ENCODE measurements around the gene PNPLA5. TPM values are rescaled to one million over a fixed set of nuclear protein-coding genes. Genes with fewer than 3 reads are reported as not detected.

The PNPLA5 gene
- total RNA-seq, 4 donors from 2014 or later = not detected

DNA sequence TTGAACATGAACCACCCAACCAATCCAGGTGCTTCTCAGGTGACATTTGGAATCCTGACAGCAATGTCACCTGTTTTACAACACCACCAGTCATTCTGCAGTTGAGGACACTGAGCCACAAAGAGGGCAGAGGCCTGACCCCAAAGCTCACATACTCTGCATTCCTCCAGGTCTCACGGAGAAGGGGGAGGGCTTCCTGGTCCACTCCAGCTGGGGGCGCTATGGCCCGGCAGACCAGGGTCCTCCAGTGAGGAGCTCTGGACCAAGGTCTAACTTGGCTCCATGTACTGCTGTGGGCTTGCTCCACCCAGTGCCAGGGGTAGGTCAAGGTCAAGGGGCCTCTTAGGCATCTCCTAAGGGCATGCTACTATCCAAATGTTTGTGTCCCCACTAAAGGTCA, 30.3 kb upstream of the PNPLA5 start:
- Histone ChIP-seq H3K36me3 (no peaks in the 10 kb centered on the region), H3K27me3 (no peaks in the 10 kb centered on the region), H3K9me3 (no peaks in the 10 kb centered on the region), H3K4me1 (no peaks in the 10 kb centered on the region), H3K4me3 (no peak overlapping the region), H3K27ac (no peak overlapping the region)
- no peak for DNase-seq
- intact Hi-C loops (cut with DNase I; ENCODE audit: low total_unique reads) = no loop called here
- no peak for TF ChIP-seq CTCF (IDR thresholded peaks at IDR 0.05)
- TF ChIP-seq POLR2A (IDR thresholded peaks at IDR 0.05) = no peak

GRCh38 chr22:43921370-43921769, 29.6 kb upstream of the PNPLA5 start:
- Histone ChIP-seq H3K36me3 (no peaks in the 10 kb centered on the region), H3K4me1 (no peaks in the 10 kb centered on the region), H3K27me3 (no peaks in the 10 kb centered on the region), H3K27ac (no peak overlapping the region), H3K9me3 (no peaks in the 10 kb centered on the region), H3K4me3 (no peak overlapping the region)
- TF ChIP-seq CTCF (IDR thresholded peaks at IDR 0.05) (no peak), POLR2A (IDR thresholded peaks at IDR 0.05) (no peak)
- DNase-seq = no peak
- intact Hi-C loops (cut with DNase I; ENCODE audit: low total_unique reads) = no loop called here

- TF ChIP-seq CTCF (IDR thresholded peaks at IDR 0.05) (no peak), POLR2A (IDR thresholded peaks at IDR 0.05) (no peak)
- intact Hi-C loops (cut with DNase I; ENCODE audit: low total_unique reads) = no loop called here
- no peak for DNase-seq
- H3K9me3 ChIP-seq = no peaks in the 10 kb centered on the region
- H3K4me1 ChIP-seq = no peaks in the 10 kb centered on the region
- no peak overlapping the region for H3K27ac ChIP-seq
- no peak overlapping the region for H3K4me3 ChIP-seq
- no peaks in the 10 kb centered on the region for H3K36me3 ChIP-seq
- H3K27me3 ChIP-seq = no peaks in the 10 kb centered on the region
These were observed 27.5 kb upstream of the PNPLA5 start for GRCh38 chr22:43919106-43919973.

DNA sequence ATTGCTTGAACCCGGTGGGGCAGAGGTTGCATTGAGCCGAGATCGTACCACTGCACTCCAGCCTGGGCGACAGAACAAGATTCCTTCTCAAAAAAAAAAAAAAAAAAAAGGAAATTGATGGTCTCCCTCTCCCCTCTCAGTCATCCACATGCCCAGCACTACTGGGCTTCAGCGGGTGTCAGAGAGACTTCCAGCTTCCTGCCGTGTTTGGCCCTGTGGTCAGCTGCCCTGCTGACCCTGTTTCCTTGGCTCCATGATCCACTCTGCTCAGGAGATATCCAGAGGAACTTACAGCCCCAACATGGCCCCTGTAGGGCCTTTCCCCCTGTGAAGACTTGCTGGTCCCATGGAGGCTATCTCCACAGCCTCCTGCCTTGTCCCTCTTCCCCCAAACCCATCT, 25.7 kb upstream of the PNPLA5 start:
- H3K27me3 ChIP-seq = no peaks in the 10 kb centered on the region
- TF ChIP-seq CTCF (IDR thresholded peaks at IDR 0.05) (no peak), POLR2A (IDR thresholded peaks at IDR 0.05) (no peak)
- no peaks in the 10 kb centered on the region for H3K4me1 ChIP-seq
- H3K36me3 ChIP-seq = no peaks in the 10 kb centered on the region
- no peak for DNase-seq
- H3K27ac ChIP-seq = no peak overlapping the region
- intact Hi-C loops (cut with DNase I; ENCODE audit: low total_unique reads) = no loop called here
- H3K9me3 ChIP-seq = no peaks in the 10 kb centered on the region
- H3K4me3 ChIP-seq = no peak overlapping the region

DNA sequence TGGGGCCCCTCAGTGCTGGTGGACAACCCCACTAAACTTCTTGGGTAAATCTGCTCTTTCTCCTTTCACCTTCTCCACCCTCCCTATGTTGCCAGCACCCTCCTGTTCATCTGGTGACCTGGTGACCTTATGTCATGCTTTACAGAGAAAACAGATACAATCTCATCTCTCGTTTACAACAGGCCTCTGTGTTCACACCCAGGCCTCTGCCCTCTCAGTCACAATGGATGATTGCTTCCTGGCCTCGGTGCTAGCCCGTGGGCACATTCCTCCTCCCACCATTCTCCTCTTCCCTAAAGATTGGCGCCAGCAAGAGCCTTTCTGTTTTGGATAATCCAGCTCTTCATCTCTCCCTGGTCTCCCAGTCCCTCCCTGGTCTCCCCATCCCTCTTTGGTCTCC, 19.5 kb upstream of the PNPLA5 start:
- Histone ChIP-seq H3K4me1 (no peaks in the 10 kb centered on the region), H3K27ac (no peak overlapping the region), H3K4me3 (no peak overlapping the region), H3K36me3 (no peaks in the 10 kb centered on the region), H3K9me3 (no peaks in the 10 kb centered on the region), H3K27me3 (no peaks in the 10 kb centered on the region)
- intact Hi-C loops (cut with DNase I; ENCODE audit: low total_unique reads) = no loop called here
- TF ChIP-seq CTCF (IDR thresholded peaks at IDR 0.05) (no peak), POLR2A (IDR thresholded peaks at IDR 0.05) (no peak)
- no peak for DNase-seq
